ENCODE measurements around the gene SEPTIN11.

SEPTIN11 gene

GRCh38 chr4:76949276-76950051, at the start of gene SEPTIN11:
TSS of gene SEPTIN11 (plus strand) at chr4:76949752. CDS start at chr4:76949904, 152 bp downstream.
- Mint-ChIP-seq H3K4me1 (ENCODE audit: low read depth) (peaks cover 20% of the 10 kb centered on the region), H3K27me3 (peaks cover 12% of the 10 kb centered on the region)

GRCh38 chr4:76902233-76902890, 47.2 kb upstream of the SEPTIN11 start:
- Mint-ChIP-seq H3K36me3 (ENCODE audit: low read depth) (no peaks in the 10 kb centered on the region), H3K27me3 (peaks cover 25% of the 10 kb centered on the region), H3K9me3 (no peaks in the 10 kb centered on the region), H3K27ac (no peak overlapping the region), H3K4me1 (ENCODE audit: low read depth) (peaks cover 10% of the 10 kb centered on the region), H3K4me3 (no peak overlapping the region)
- DNase-seq, result no peak

More at GRCh38 chr4:76949276-76950051, at the start of gene SEPTIN11:
- Mint-ChIP-seq H3K36me3 (ENCODE audit: low read depth) (peaks cover 4% of the 10 kb centered on the region), H3K27ac (peak within 1 kb of the TSS; percentile 72), H3K4me3 (peak within 1 kb of the TSS; percentile 85), H3K9me3 (no peaks in the 10 kb centered on the region)
- DNase-seq, result peak; percentile 85

GRCh38 chr4:76904646-76905190, 44.8 kb upstream of the SEPTIN11 start:
- Mint-ChIP-seq H3K4me1 (ENCODE audit: low read depth) (no peaks in the 10 kb centered on the region), H3K27me3 (peaks cover 6% of the 10 kb centered on the region), H3K9me3 (no peaks in the 10 kb centered on the region), H3K36me3 (ENCODE audit: low read depth) (no peaks in the 10 kb centered on the region), H3K27ac (no peak overlapping the region), H3K4me3 (no peak overlapping the region)
- no peak for DNase-seq

- Mint-ChIP-seq H3K9me3 (no peaks in the 10 kb centered on the region), H3K27me3 (no peaks in the 10 kb centered on the region)
- DNase-seq, result no peak
Measured at GRCh38 chr4:76905521-76905920, 44.0 kb upstream of the SEPTIN11 start.

GRCh38 chr4:76909711-76910110, 39.8 kb upstream of the SEPTIN11 start:
- Mint-ChIP-seq H3K27ac (no peak overlapping the region), H3K9me3 (no peaks in the 10 kb centered on the region), H3K4me3 (no peak overlapping the region), H3K36me3 (ENCODE audit: low read depth) (no peaks in the 10 kb centered on the region), H3K4me1 (ENCODE audit: low read depth) (no peaks in the 10 kb centered on the region), H3K27me3 (peaks cover 9% of the 10 kb centered on the region)
- DNase-seq, result no peak

More at GRCh38 chr4:76905521-76905920, 44.0 kb upstream of the SEPTIN11 start:
- Mint-ChIP-seq H3K4me3 (no peak overlapping the region), H3K36me3 (ENCODE audit: low read depth) (no peaks in the 10 kb centered on the region), H3K27ac (no peak overlapping the region), H3K4me1 (ENCODE audit: low read depth) (no peaks in the 10 kb centered on the region)

GRCh38 chr4:76920715-76921114, 28.8 kb upstream of the SEPTIN11 start:
- DNase-seq, result no peak
- no peaks in the 10 kb centered on the region for H3K9me3 Mint-ChIP-seq
- no peak overlapping the region for H3K4me3 Mint-ChIP-seq
- H3K27me3 Mint-ChIP-seq, result no peaks in the 10 kb centered on the region
- no peaks in the 10 kb centered on the region for H3K36me3 Mint-ChIP-seq (ENCODE audit: low read depth)
- H3K4me1 Mint-ChIP-seq (ENCODE audit: low read depth), result no peaks in the 10 kb centered on the region
- H3K27ac Mint-ChIP-seq, result no peak overlapping the region

GRCh38 chr4:76923619-76924357, 25.8 kb upstream of the SEPTIN11 start:
- Mint-ChIP-seq H3K27ac (no peak overlapping the region), H3K27me3 (no peaks in the 10 kb centered on the region), H3K9me3 (no peaks in the 10 kb centered on the region), H3K4me1 (ENCODE audit: low read depth) (no peaks in the 10 kb centered on the region), H3K4me3 (no peak overlapping the region), H3K36me3 (ENCODE audit: low read depth) (no peaks in the 10 kb centered on the region)
- no peak for DNase-seq

- Mint-ChIP-seq H3K4me1 (ENCODE audit: low read depth) (no peaks in the 10 kb centered on the region), H3K27ac (no peak overlapping the region), H3K9me3 (no peaks in the 10 kb centered on the region), H3K4me3 (no peak overlapping the region), H3K36me3 (ENCODE audit: low read depth) (no peaks in the 10 kb centered on the region), H3K27me3 (peaks cover 2% of the 10 kb centered on the region)
- DNase-seq, result no peak
Measured at GRCh38 chr4:76926841-76927240, 22.7 kb upstream of the SEPTIN11 start.

- no peak overlapping the region for H3K4me3 Mint-ChIP-seq
- H3K27ac Mint-ChIP-seq, result no peak overlapping the region
- no peak for DNase-seq
Measured at GRCh38 chr4:76930685-76931084, 18.9 kb upstream of the SEPTIN11 start.

GRCh38 chr4:76931087-76931486, 18.5 kb upstream of the SEPTIN11 start:
- no peak for DNase-seq
- Mint-ChIP-seq H3K9me3 (no peaks in the 10 kb centered on the region), H3K4me3 (no peak overlapping the region), H3K4me1 (ENCODE audit: low read depth) (no peaks in the 10 kb centered on the region), H3K27ac (no peak overlapping the region), H3K27me3 (peaks cover 2% of the 10 kb centered on the region), H3K36me3 (ENCODE audit: low read depth) (no peaks in the 10 kb centered on the region)

More at GRCh38 chr4:76930685-76931084, 18.9 kb upstream of the SEPTIN11 start:
- Mint-ChIP-seq H3K36me3 (ENCODE audit: low read depth) (no peaks in the 10 kb centered on the region), H3K9me3 (no peaks in the 10 kb centered on the region), H3K27me3 (peaks cover 2% of the 10 kb centered on the region), H3K4me1 (ENCODE audit: low read depth) (no peaks in the 10 kb centered on the region)

- Mint-ChIP-seq H3K4me1 (ENCODE audit: low read depth) (no peaks in the 10 kb centered on the region), H3K36me3 (ENCODE audit: low read depth) (no peaks in the 10 kb centered on the region), H3K9me3 (no peaks in the 10 kb centered on the region), H3K27ac (no peak overlapping the region), H3K4me3 (no peak overlapping the region), H3K27me3 (peaks cover 2% of the 10 kb centered on the region)
- no peak for DNase-seq
Measured at GRCh38 chr4:76931576-76932276, 17.8 kb upstream of the SEPTIN11 start.

GRCh38 chr4:76939184-76939583, 10.4 kb upstream of the SEPTIN11 start:
- Mint-ChIP-seq H3K9me3 (peaks cover 6% of the 10 kb centered on the region), H3K4me1 (ENCODE audit: low read depth) (no peaks in the 10 kb centered on the region), H3K4me3 (no peak overlapping the region), H3K27ac (no peak overlapping the region), H3K36me3 (ENCODE audit: low read depth) (no peaks in the 10 kb centered on the region), H3K27me3 (no peaks in the 10 kb centered on the region)
- DNase-seq, result no peak

- Mint-ChIP-seq H3K4me3 (no peak overlapping the region), H3K36me3 (ENCODE audit: low read depth) (no peaks in the 10 kb centered on the region), H3K27ac (no peak overlapping the region), H3K4me1 (ENCODE audit: low read depth) (no peaks in the 10 kb centered on the region), H3K27me3 (no peaks in the 10 kb centered on the region), H3K9me3 (peaks cover 6% of the 10 kb centered on the region)
- no peak for DNase-seq
Measured at GRCh38 chr4:76943129-76943620, 6.4 kb upstream of the SEPTIN11 start.

GRCh38 chr4:76943790-76944189, 5.8 kb upstream of the SEPTIN11 start:
- DNase-seq, result no peak
- no peak overlapping the region for H3K27ac Mint-ChIP-seq

More at GRCh38 chr4:76943790-76944189, 5.8 kb upstream of the SEPTIN11 start:
- Mint-ChIP-seq H3K36me3 (ENCODE audit: low read depth) (no peaks in the 10 kb centered on the region), H3K4me3 (no peak overlapping the region), H3K4me1 (ENCODE audit: low read depth) (peaks cover 5% of the 10 kb centered on the region), H3K9me3 (peaks cover 6% of the 10 kb centered on the region), H3K27me3 (peaks cover 3% of the 10 kb centered on the region)

Measured in activated T-cell treated with anti-CD3 and anti-CD28 coated beads, Interleukin-2, amount 50 U/mL, for 24 hours (primary cell).